IMR-90 (cell line): Measurements from ENCODE around the gene MFSD12. TPM values are rescaled to one million over a fixed set of nuclear protein-coding genes. Genes with fewer than 3 reads are reported as not detected.

Experiments used
- ATAC-seq: fragments of 200-7000 bp; cut with Tn5 transposase; 2 replicates; pipeline ENCODE4 v1.9.1; 2020; ENCODE audit warnings: low read depth, mild to moderate bottlenecking, moderate library complexity
- Bru-seq: library from RNA; stranded (reverse); fragments of 400-500 nt; gene quantifications from one replicate; lab custom pipeline; 2021; lab: Mats Ljungman, UMichigan
- BruChase-seq, 2 experiments: library from RNA; stranded (reverse); fragments of 400-500 nt; gene quantifications; one replicate each; lab custom pipeline; 2021; lab: Mats Ljungman, UMichigan
- BruUV-seq: library from RNA; stranded (reverse); fragments of 400-500 nt; replicated peaks from 2 replicates; lab custom pipeline; 2021; lab: Mats Ljungman, UMichigan
- CTCF ChIA-PET: fragments of 300-600 bp; formaldehyde crosslinking; extraction: SDS; loops from one replicate; lab custom pipeline; 2021; ENCODE audit warnings: antibody characterized with exemption; lab: Yijun Ruan, JAX
- POLR2A ChIA-PET: fragments of 300-600 bp; sonication (Branson Sonifier 250); formaldehyde crosslinking; loops from one replicate; lab custom pipeline; 2022; ENCODE audit warnings: antibody characterized with exemption; ENCODE audit not compliant: unreplicated experiment; lab: Charles Lee
- DNase-seq: peaks from one replicate; pipeline ENCODE4 v3.0.0; 2013
- H2AFZ ChIP-seq: replicated peaks from 2 replicates; pipeline ENCODE3; 2013; ENCODE audit warnings: low read length, mild to moderate bottlenecking; ENCODE audit not compliant: poor library complexity
- H2AK5ac ChIP-seq: 2 replicates; pipeline ENCODE4 v1.6.1; 2013; ENCODE audit warnings: low read depth, low read length, inconsistent platforms
- H2AK9ac ChIP-seq: replicated peaks from 2 replicates; pipeline ENCODE3; 2013; ENCODE audit warnings: mild to moderate bottlenecking, low read depth, low read length, moderate library complexity; ENCODE audit not compliant: poor library complexity
- H2BK120ac ChIP-seq: 2 replicates; pipeline ENCODE4 v1.6.1; 2013; ENCODE audit warnings: low read depth, low read length, inconsistent platforms
- H2BK15ac ChIP-seq: 3 replicates; pipeline ENCODE4 v1.6.1; 2013; ENCODE audit warnings: low read depth, low read length, inconsistent platforms
- H2BK20ac ChIP-seq: 2 replicates; pipeline ENCODE4 v1.6.1; 2013; ENCODE audit warnings: low read depth, mild to moderate bottlenecking, inconsistent platforms, low read length, moderate library complexity
- H2BK5ac ChIP-seq: 2 replicates; pipeline ENCODE4 v1.6.1; 2013; ENCODE audit warnings: mild to moderate bottlenecking, low read depth, low read length, inconsistent platforms; ENCODE audit not compliant: poor library complexity, severe bottlenecking
- H3K14ac ChIP-seq: replicated peaks from 2 replicates; pipeline ENCODE4 v1.6.1; 2013; ENCODE audit warnings: low read depth, low read length, inconsistent platforms
- H3K18ac ChIP-seq: 2 replicates; pipeline ENCODE4 v1.6.1; 2013; ENCODE audit warnings: low read depth, low read length, control low read depth
- H3K23ac ChIP-seq: 2 replicates; pipeline ENCODE4 v1.6.1; 2013; ENCODE audit warnings: low read depth, low read length, inconsistent platforms
- H3K27ac ChIP-seq: 2 replicates; pipeline ENCODE4 v1.5.1; 2013; ENCODE audit warnings: mild to moderate bottlenecking, control low read depth, low read length; ENCODE audit not compliant: insufficient read depth
- H3K27me3 ChIP-seq: 2 replicates; pipeline ENCODE4 v1.6.1; 2013; ENCODE audit warnings: low read length; ENCODE audit not compliant: control insufficient read depth, insufficient read depth
- H3K36me3 ChIP-seq: 2 replicates; pipeline ENCODE4 v1.6.1; 2013; ENCODE audit warnings: low read length, mixed read lengths; ENCODE audit not compliant: control insufficient read depth, insufficient read depth
- H3K4ac ChIP-seq: 2 replicates; pipeline ENCODE4 v1.6.1; 2013; ENCODE audit warnings: low read depth, low read length, inconsistent platforms
- H3K4me1 ChIP-seq: 2 replicates; pipeline ENCODE4 v1.6.1; 2013; ENCODE audit warnings: low read length, mixed read lengths; ENCODE audit not compliant: control insufficient read depth, insufficient read depth
- H3K4me2 ChIP-seq: 2 replicates; pipeline ENCODE4 v1.6.1; 2013; ENCODE audit warnings: low read depth, mild to moderate bottlenecking, control low read depth, low read length, moderate library complexity
- H3K4me3 ChIP-seq: 2 replicates; pipeline ENCODE4 v1.5.1; 2013; ENCODE audit warnings: low read depth, mild to moderate bottlenecking, control low read depth, low read length, moderate library complexity; ENCODE audit not compliant: insufficient read depth
- H3K56ac ChIP-seq: 2 replicates; pipeline ENCODE4 v1.6.1; 2013; ENCODE audit warnings: low read length, inconsistent platforms; ENCODE audit not compliant: insufficient read depth; ENCODE audit errors: extremely low read depth
- H3K79me1 ChIP-seq, 2 experiments: 2 replicates each; pipeline ENCODE4 v1.6.1; 2013; ENCODE audit warnings: low read length in 2 of 2, inconsistent platforms in 1 of 2, low read depth in 1 of 2
- H3K9ac ChIP-seq: 2 replicates; pipeline ENCODE4 v1.6.1; 2013; ENCODE audit warnings: low read depth, low read length, control low read depth
- H3K9me1 ChIP-seq: 2 replicates; pipeline ENCODE4 v1.6.1; 2013; ENCODE audit warnings: low read length, inconsistent platforms; ENCODE audit not compliant: insufficient read depth
- H3K9me3 ChIP-seq: 2 replicates; pipeline ENCODE4 v1.6.1; 2013; ENCODE audit warnings: low read length; ENCODE audit not compliant: control insufficient read depth, insufficient read depth
- H4K20me1 ChIP-seq: 2 replicates; pipeline ENCODE4 v1.6.1; 2013; ENCODE audit warnings: low read length, inconsistent platforms; ENCODE audit not compliant: insufficient read depth
- H4K5ac ChIP-seq: 2 replicates; pipeline ENCODE4 v1.6.1; 2013; ENCODE audit warnings: mild to moderate bottlenecking, low read depth, low read length, control low read depth
- H4K8ac ChIP-seq, 2 experiments: 2 replicates each; pipeline ENCODE4 v1.6.1; 2013; ENCODE audit warnings: low read depth in 2 of 2, low read length in 2 of 2, control low read depth in 1 of 2, inconsistent platforms in 1 of 2
- H4K91ac ChIP-seq: 2 replicates; pipeline ENCODE4 v1.6.1; 2013; ENCODE audit warnings: low read depth, low read length, inconsistent platforms; ENCODE audit not compliant: insufficient read depth
- CEBPB ChIP-seq: IDR thresholded peaks from 2 replicates; pipeline ENCODE4 v1.6.1; 2012; ENCODE audit warnings: low read depth, low read length, improper control_type of control experiment
- CHD1 ChIP-seq: IDR thresholded peaks from 2 replicates; pipeline ENCODE4 v1.6.1; 2012; ENCODE audit warnings: low read depth, low read length, improper control_type of control experiment
- ELK1 ChIP-seq: fragments of 150-350 bp; IDR thresholded peaks from 2 replicates; pipeline ENCODE4 v1.6.1; 2016; ENCODE audit warnings: low read depth, mild to moderate bottlenecking, low read length, moderate library complexity, borderline replicate concordance
- FOS ChIP-seq: fragments of 150-350 bp; IDR thresholded peaks from 2 replicates; pipeline ENCODE4 v1.6.1; 2016; ENCODE audit warnings: low read depth, low read length
- MAZ ChIP-seq: IDR thresholded peaks from 2 replicates; pipeline ENCODE4 v1.6.1; 2012; ENCODE audit warnings: low read depth, mild to moderate bottlenecking, low read length, improper control_type of control experiment, moderate library complexity, borderline replicate concordance
- MXI1 ChIP-seq: IDR thresholded peaks from 2 replicates; pipeline ENCODE4 v1.6.1; 2012; ENCODE audit warnings: low read depth, mild to moderate bottlenecking, low read length, moderate library complexity, borderline replicate concordance
- POLR2A ChIP-seq: IDR thresholded peaks from 2 replicates; pipeline ENCODE4 v1.6.1; 2012; ENCODE audit warnings: mild to moderate bottlenecking, low read depth, low read length
- RAD21 ChIP-seq: IDR thresholded peaks from 2 replicates; pipeline ENCODE4 v1.6.1; 2012; ENCODE audit warnings: low read length, improper control_type of control experiment
- RFX5 ChIP-seq: IDR thresholded peaks from 2 replicates; pipeline ENCODE4 v1.8.0; 2012; ENCODE audit warnings: low read depth, mild to moderate bottlenecking, low read length, moderate library complexity
- WGBS, 2 experiments: methylation state at CpG; one replicate each; pipeline versions ENCODE4 v1.1.5 to v1.1.7; 2013; ENCODE audit warnings: missing lambda C conversion rate in 2 of 2; ENCODE audit not compliant: insufficient read length in 1 of 2; ENCODE audit errors: extremely low coverage in 2 of 2; 5-methylcytosine and 5-hydroxymethylcytosine counted together
- dilution Hi-C: fragments of 300-500 bp; cut with HindIII; formaldehyde crosslinking; loops from one replicate; pipeline ENCODE4 v1.14.3; 2018; ENCODE audit warnings: low sequenced_read_pairs; ENCODE audit not compliant: unreplicated experiment
- in situ Hi-C: fragments of 300-500 bp; cut with MboI; formaldehyde crosslinking; loops from 3 replicates; pipeline ENCODE4 v1.14.3; 2019; ENCODE audit warnings: low sequenced_read_pairs, inconsistent platforms, mixed read lengths
- intact Hi-C: fragments of 100-400 bp; cut with micrococcal nuclease; formaldehyde crosslinking; loops from 2 replicates; pipeline ENCODE4 v1.10.0; 2022
- long read RNA-seq: library from polyadenylated mRNA; unstranded; transcript quantifications from one replicate; pipeline ENCODE4 v2.0.0, GENCODE V29; 2021; ENCODE audit not compliant: unreplicated experiment
- polyA plus RNA-seq, 3 experiments: library from polyadenylated mRNA; depleted of rRNA; stranded (reverse); fragments of >200 nt; gene quantifications; 2 replicates each; pipeline ENCODE4 v1.2.3, GENCODE V29; 2012; ENCODE audit warnings: low replicate concordance in 1 of 3
- total RNA-seq: library from RNA; depleted of rRNA; stranded (reverse); fragments of >200 nt; gene quantifications from 2 replicates; pipeline ENCODE4 v1.2.3, GENCODE V29; 2012; rRNA removed
- TF ChIP-seq, protein P1 (sequence below): conservative IDR thresholded peaks from 2 replicates; pipeline ENCODE4 v1.5.1; 2012; ENCODE audit warnings: mild to moderate bottlenecking, low read depth, low read length, improper control_type of control experiment
- TF ChIP-seq, protein P2 (sequence below): fragments of 150-350 bp; IDR thresholded peaks from 2 replicates; pipeline ENCODE4 v1.6.1; 2017; ENCODE audit warnings: mild to moderate bottlenecking, antibody characterized with exemption, low read length, low read depth

MFSD12 gene
- total RNA-seq (20.4 and 25.0 TPM in 2 replicates), polyA plus RNA-seq (2012; rRNA removed) (77.2 and 85.1 TPM in 2 replicates), Bru-seq, nascent RNA (percentile 60 among the genes with signal in this experiment), BruChase-seq, experiment 1, labeled RNA remaining after a 6-hour chase (percentile 74 among the genes with signal in this experiment), BruChase-seq, experiment 2, labeled RNA remaining after a 2-hour chase (percentile 69 among the genes with signal in this experiment)
- polyA plus RNA-seq (2012; cell fraction: cytosol; rRNA removed) = 78.7 and 92.2 TPM in 2 replicates
- polyA plus RNA-seq (2012; cell fraction: nucleus; rRNA removed; ENCODE audit: low replicate concordance) = 159 and 406 TPM in 2 replicates
- long read RNA-seq, transcript MFSD12-201 (10 exons, 2,124 nt) = major isoform, 17 of 94 reads
- long read RNA-seq, transcript MFSD12-204 (1 exons, 1,769 nt) = minor isoform, 5 of 94 reads
- long read RNA-seq, partial matches to known transcripts = 20 of 94 reads
- long read RNA-seq, other reads (novel, unspliced or antisense) = 51 of 94 reads

- peak within 1 kb of the TSS; percentile 44; the same call in 1 of the 2 replicates for H2BK120ac ChIP-seq
- intact Hi-C loops (no loop called here), in situ Hi-C loops (no loop called here), dilution Hi-C loops (no loop called here)
- DNase-seq (peak; percentile 92), ATAC-seq (peak; percentile 94)
- peak within 1 kb of the TSS; percentile 83 for H3K4ac ChIP-seq
- 0 out of 2 replicates have a peak, but pooled peaks cover 4% of the 10 kb centered on the region for H3K9me1 ChIP-seq
- H3K14ac ChIP-seq = peak within 1 kb of the TSS; percentile 89
- peaks cover 24% of the 10 kb centered on the region for H4K20me1 ChIP-seq
- H3K18ac ChIP-seq = peak within 1 kb of the TSS; percentile 57
- ChIA-PET POLR2A (no interaction called here), CTCF (no interaction called here)
- H3K23ac ChIP-seq = peak within 1 kb of the TSS; percentile 96
- H4K5ac ChIP-seq = peak within 1 kb of the TSS; percentile 66
- H2BK20ac ChIP-seq = no peak within 1 kb of the TSS
- H3K56ac ChIP-seq = peak within 1 kb of the TSS; percentile 8; the same call in 1 of the 2 replicates
- H3K4me3 ChIP-seq = peak within 1 kb of the TSS; percentile 95
- peak within 1 kb of the TSS; percentile 82 for H2BK5ac ChIP-seq
- H3K4me2 ChIP-seq = peak within 1 kb of the TSS; percentile 93
- H3K36me3 ChIP-seq = no peaks in the 10 kb centered on the region
- 0 out of 3 replicates have a peak within 1 kb of the TSS, but pooled peaks have one; percentile 43 for H2BK15ac ChIP-seq
- WGBS, 2 experiments = 0% methylated on average over 41 of the region's 81 CpGs; no CpG with 5 or more reads in 1 of the 2 experiments
- H3K27me3 ChIP-seq = no peaks in the 10 kb centered on the region
- H4K8ac ChIP-seq = peak within 1 kb of the TSS; percentile 14 to 93
- H3K9ac ChIP-seq = peak within 1 kb of the TSS; percentile 84
- H3K27ac ChIP-seq = peak within 1 kb of the TSS; percentile 71
- no TSS peak for BruUV-seq
- peaks cover 26 to 42% of the 10 kb centered on the region in 2 experiments for H3K79me1 ChIP-seq
- H3K4me1 ChIP-seq = peaks cover 16% of the 10 kb centered on the region
- peak within 1 kb of the TSS; percentile 99 for H2AFZ ChIP-seq
- H2AK9ac ChIP-seq = peak within 1 kb of the TSS; percentile 99
- H3K9me3 ChIP-seq = no peaks in the 10 kb centered on the region
- peak within 1 kb of the TSS; percentile 80 for H4K91ac ChIP-seq
- peak within 1 kb of the TSS; percentile 74 for H2AK5ac ChIP-seq
- TF ChIP-seq, protein P1, sequence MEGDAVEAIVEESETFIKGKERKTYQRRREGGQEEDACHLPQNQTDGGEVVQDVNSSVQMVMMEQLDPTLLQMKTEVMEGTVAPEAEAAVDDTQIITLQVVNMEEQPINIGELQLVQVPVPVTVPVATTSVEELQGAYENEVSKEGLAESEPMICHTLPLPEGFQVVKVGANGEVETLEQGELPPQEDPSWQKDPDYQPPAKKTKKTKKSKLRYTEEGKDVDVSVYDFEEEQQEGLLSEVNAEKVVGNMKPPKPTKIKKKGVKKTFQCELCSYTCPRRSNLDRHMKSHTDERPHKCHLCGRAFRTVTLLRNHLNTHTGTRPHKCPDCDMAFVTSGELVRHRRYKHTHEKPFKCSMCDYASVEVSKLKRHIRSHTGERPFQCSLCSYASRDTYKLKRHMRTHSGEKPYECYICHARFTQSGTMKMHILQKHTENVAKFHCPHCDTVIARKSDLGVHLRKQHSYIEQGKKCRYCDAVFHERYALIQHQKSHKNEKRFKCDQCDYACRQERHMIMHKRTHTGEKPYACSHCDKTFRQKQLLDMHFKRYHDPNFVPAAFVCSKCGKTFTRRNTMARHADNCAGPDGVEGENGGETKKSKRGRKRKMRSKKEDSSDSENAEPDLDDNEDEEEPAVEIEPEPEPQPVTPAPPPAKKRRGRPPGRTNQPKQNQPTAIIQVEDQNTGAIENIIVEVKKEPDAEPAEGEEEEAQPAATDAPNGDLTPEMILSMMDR = no peak
- peak; percentile 79 for TF ChIP-seq MXI1
- no peak for TF ChIP-seq CHD1
- TF ChIP-seq POLR2A = peak; percentile 88
- TF ChIP-seq ELK1 = no peak
- TF ChIP-seq FOS = peak; percentile 52; the same call in 1 of the 2 replicates
- no peak for TF ChIP-seq RFX5
- peak; percentile 67 for TF ChIP-seq CEBPB
- TF ChIP-seq RAD21 = no peak
- TF ChIP-seq MAZ = peak; percentile 84; the same call in 1 of the 2 replicates
- TF ChIP-seq, protein P2, sequence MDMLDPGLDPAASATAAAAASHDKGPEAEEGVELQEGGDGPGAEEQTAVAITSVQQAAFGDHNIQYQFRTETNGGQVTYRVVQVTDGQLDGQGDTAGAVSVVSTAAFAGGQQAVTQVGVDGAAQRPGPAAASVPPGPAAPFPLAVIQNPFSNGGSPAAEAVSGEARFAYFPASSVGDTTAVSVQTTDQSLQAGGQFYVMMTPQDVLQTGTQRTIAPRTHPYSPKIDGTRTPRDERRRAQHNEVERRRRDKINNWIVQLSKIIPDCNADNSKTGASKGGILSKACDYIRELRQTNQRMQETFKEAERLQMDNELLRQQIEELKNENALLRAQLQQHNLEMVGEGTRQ = peak; percentile 85
These were observed at the start of gene MFSD12 for GRCh38 chr19:3557461-3558248. Gene MFSD12, minus strand, starts transcription at chr19:3557586. Its CDS starts 183 bp downstream, at chr19:3557403.
